WTC11 (cell line): ENCODE results near the gene SLC35F2. TPM values are rescaled to one million over a fixed set of nuclear protein-coding genes. Genes with fewer than 3 reads are reported as not detected.

Experiments used
- ATAC-seq: fragments of 200-7000 bp; cut with Tn5 transposase; 2 replicates; pipeline ENCODE4 v1.10.0; 2021; ENCODE audit warnings: mild to moderate bottlenecking, moderate library complexity
- CTCF ChIA-PET: fragments of 300-600 bp; sonication (Branson Sonifier 250); formaldehyde crosslinking; loops from one replicate; lab custom pipeline; 2021; ENCODE audit warnings: antibody characterized with exemption; lab: Charles Lee
- POLR2A ChIA-PET: fragments of 350-600 bp; sonication (Branson Sonifier 250); formaldehyde crosslinking; loops from one replicate; lab custom pipeline; 2021; ENCODE audit warnings: antibody characterized with exemption; lab: Charles Lee
- DNase-seq: peaks from one replicate; pipeline ENCODE4 v3.0.0; 2021; ENCODE audit warnings: low spot score
- H3K27ac Mint-ChIP-seq: 2 replicates; pipeline ENCODE4 v1.8.0; 2021; ENCODE audit warnings: mixed read lengths
- H3K27me3 Mint-ChIP-seq: 2 replicates; pipeline ENCODE4 v1.8.0; 2021; ENCODE audit warnings: low read depth, mild to moderate bottlenecking, moderate library complexity, mixed read lengths
- H3K36me3 Mint-ChIP-seq: 2 replicates; pipeline ENCODE4 v1.8.0; 2021; ENCODE audit warnings: mixed read lengths
- H3K4me1 Mint-ChIP-seq: 2 replicates; pipeline ENCODE4 v1.8.0; 2022; ENCODE audit warnings: mixed read lengths
- H3K4me3 Mint-ChIP-seq: 2 replicates; pipeline ENCODE4 v1.8.0; 2021; ENCODE audit warnings: mild to moderate bottlenecking, moderate library complexity, mixed read lengths
- H3K9me3 Mint-ChIP-seq: 2 replicates; pipeline ENCODE4 v1.8.0; 2021; ENCODE audit warnings: mixed read lengths
- CREB1 ChIP-seq: sonication (generic); formaldehyde crosslinking; IDR thresholded peaks from 2 replicates; pipeline ENCODE4 v1.8.0; 2023; ENCODE audit warnings: mild to moderate bottlenecking, missing genetic modification reagents
- E2F5 ChIP-seq: sonication (generic); formaldehyde crosslinking; IDR thresholded peaks from 2 replicates; pipeline ENCODE4 v1.8.1; 2022; ENCODE audit warnings: mild to moderate bottlenecking, moderate library complexity, missing genetic modification reagents
- FOXK1 ChIP-seq: sonication (generic); formaldehyde crosslinking; IDR thresholded peaks from 2 replicates; pipeline ENCODE4 v1.8.0; 2022; ENCODE audit warnings: mild to moderate bottlenecking, moderate library complexity, missing genetic modification reagents
- HMGA2 ChIP-seq: fragments of 250-450 bp; sonication (Bioruptor Pico); IDR thresholded peaks from 2 replicates; pipeline ENCODE4 v1.4.0; 2021; ENCODE audit warnings: mild to moderate bottlenecking, moderate library complexity
- JUN ChIP-seq: sonication (generic); formaldehyde crosslinking; IDR thresholded peaks from 2 replicates; pipeline ENCODE4 v1.8.0; 2023; ENCODE audit warnings: mild to moderate bottlenecking, missing genetic modification reagents
- MYBL2 ChIP-seq: sonication (generic); formaldehyde crosslinking; IDR thresholded peaks from 2 replicates; pipeline ENCODE4 v1.8.1; 2023; ENCODE audit warnings: mild to moderate bottlenecking, moderate library complexity, missing genetic modification reagents
- OVOL2 ChIP-seq: fragments of 250-450 bp; sonication (Bioruptor Pico); IDR thresholded peaks from 2 replicates; pipeline ENCODE4 v1.9.0; 2021; ENCODE audit warnings: mild to moderate bottlenecking, borderline replicate concordance
- SP1 ChIP-seq: sonication (generic); formaldehyde crosslinking; conservative IDR thresholded peaks from 2 replicates; pipeline ENCODE4 v1.8.1; 2022; ENCODE audit warnings: missing genetic modification reagents
- TCF7 ChIP-seq: sonication (generic); formaldehyde crosslinking; IDR thresholded peaks from 2 replicates; pipeline ENCODE4 v1.8.0; 2022; ENCODE audit warnings: mild to moderate bottlenecking, low read depth, missing genetic modification reagents, moderate library complexity
- TEAD1 ChIP-seq: sonication (generic); formaldehyde crosslinking; IDR thresholded peaks from 2 replicates; pipeline ENCODE4 v1.8.0; 2022; ENCODE audit warnings: mild to moderate bottlenecking, missing genetic modification reagents
- TEAD4 ChIP-seq: sonication (generic); formaldehyde crosslinking; IDR thresholded peaks from 2 replicates; pipeline ENCODE4 v1.8.0; 2022; ENCODE audit warnings: mild to moderate bottlenecking, missing genetic modification reagents
- USF2 ChIP-seq: sonication (generic); formaldehyde crosslinking; IDR thresholded peaks from 2 replicates; pipeline ENCODE4 v1.8.1; 2023; ENCODE audit warnings: mild to moderate bottlenecking, missing genetic modification reagents, moderate library complexity
- ZMAT4 ChIP-seq: fragments of 250-450 bp; sonication (Bioruptor Pico); IDR thresholded peaks from 2 replicates; pipeline ENCODE4 v1.9.0; 2021; ENCODE audit warnings: mild to moderate bottlenecking
- ZNF317 ChIP-seq: sonication (generic); formaldehyde crosslinking; IDR thresholded peaks from 2 replicates; pipeline ENCODE4 v1.8.1; 2023; ENCODE audit warnings: low read depth, mild to moderate bottlenecking, moderate library complexity, missing genetic modification reagents, borderline replicate concordance
- ZNF416 ChIP-seq: fragments of 250-450 bp; sonication (Bioruptor Pico); IDR thresholded peaks from 2 replicates; pipeline ENCODE4 v1.9.0; 2021; ENCODE audit warnings: mild to moderate bottlenecking, inconsistent platforms
- total RNA-seq: library from RNA; stranded (reverse); gene quantifications from 3 replicates; pipeline ENCODE4 v1.2.3, GENCODE V29; 2021
- TF ChIP-seq, protein P1 (sequence below): sonication (generic); formaldehyde crosslinking; IDR thresholded peaks from 2 replicates; pipeline ENCODE4 v1.8.0; 2023; ENCODE audit warnings: mild to moderate bottlenecking, missing genetic modification reagents
- TF ChIP-seq, protein P2 (sequence below): sonication (generic); formaldehyde crosslinking; IDR thresholded peaks from 2 replicates; pipeline ENCODE4 v1.8.1; 2022; ENCODE audit warnings: low read depth, mild to moderate bottlenecking, moderate library complexity, missing genetic modification reagents, borderline replicate concordance
- TF ChIP-seq, protein P3 (sequence below): sonication (generic); formaldehyde crosslinking; conservative IDR thresholded peaks from 2 replicates; pipeline ENCODE4 v1.8.1; 2022; ENCODE audit warnings: mild to moderate bottlenecking, missing genetic modification reagents

Gene SLC35F2
- total RNA-seq, 1 experiment from 2014 or later, result 27.1 TPM

- TF ChIP-seq ZNF416 (no peak), OVOL2 (CRISPR knock-in tag) (no peak), ZNF317 (CRISPR knock-in tag) (no peak), E2F5 (CRISPR knock-in tag) (no peak), JUN (CRISPR knock-in tag) (no peak)
- TF ChIP-seq, protein P1, sequence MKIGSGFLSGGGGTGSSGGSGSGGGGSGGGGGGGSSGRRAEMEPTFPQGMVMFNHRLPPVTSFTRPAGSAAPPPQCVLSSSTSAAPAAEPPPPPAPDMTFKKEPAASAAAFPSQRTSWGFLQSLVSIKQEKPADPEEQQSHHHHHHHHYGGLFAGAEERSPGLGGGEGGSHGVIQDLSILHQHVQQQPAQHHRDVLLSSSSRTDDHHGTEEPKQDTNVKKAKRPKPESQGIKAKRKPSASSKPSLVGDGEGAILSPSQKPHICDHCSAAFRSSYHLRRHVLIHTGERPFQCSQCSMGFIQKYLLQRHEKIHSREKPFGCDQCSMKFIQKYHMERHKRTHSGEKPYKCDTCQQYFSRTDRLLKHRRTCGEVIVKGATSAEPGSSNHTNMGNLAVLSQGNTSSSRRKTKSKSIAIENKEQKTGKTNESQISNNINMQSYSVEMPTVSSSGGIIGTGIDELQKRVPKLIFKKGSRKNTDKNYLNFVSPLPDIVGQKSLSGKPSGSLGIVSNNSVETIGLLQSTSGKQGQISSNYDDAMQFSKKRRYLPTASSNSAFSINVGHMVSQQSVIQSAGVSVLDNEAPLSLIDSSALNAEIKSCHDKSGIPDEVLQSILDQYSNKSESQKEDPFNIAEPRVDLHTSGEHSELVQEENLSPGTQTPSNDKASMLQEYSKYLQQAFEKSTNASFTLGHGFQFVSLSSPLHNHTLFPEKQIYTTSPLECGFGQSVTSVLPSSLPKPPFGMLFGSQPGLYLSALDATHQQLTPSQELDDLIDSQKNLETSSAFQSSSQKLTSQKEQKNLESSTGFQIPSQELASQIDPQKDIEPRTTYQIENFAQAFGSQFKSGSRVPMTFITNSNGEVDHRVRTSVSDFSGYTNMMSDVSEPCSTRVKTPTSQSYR, result no peak
Measured at GRCh38 chr11:107818491-107818890, 40.1 kb downstream of the SLC35F2 start (continued).

DNA sequence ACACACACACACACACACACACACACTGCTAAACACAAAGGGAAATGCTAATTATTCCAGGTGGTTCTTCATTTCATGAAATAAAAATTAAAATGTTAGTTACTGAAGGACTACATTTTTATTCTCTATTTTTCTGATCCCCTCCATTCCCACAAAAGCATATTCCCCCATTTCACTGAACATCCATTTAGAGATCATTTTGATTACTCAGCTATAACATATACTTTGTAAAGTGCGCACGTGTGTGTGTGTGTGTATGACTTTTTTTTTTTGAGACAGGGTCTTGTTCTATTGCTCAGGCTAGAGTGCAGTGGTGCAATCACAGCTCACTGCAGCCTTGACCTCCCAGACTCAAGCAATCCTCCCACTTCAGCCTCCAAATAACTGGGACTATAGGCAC lies 42.6 kb downstream of the SLC35F2 start:
- Mint-ChIP-seq H3K27me3 (no peaks in the 10 kb centered on the region), H3K4me1 (no peaks in the 10 kb centered on the region)
- TF ChIP-seq FOXK1, result no peak
- TF ChIP-seq, protein P2, sequence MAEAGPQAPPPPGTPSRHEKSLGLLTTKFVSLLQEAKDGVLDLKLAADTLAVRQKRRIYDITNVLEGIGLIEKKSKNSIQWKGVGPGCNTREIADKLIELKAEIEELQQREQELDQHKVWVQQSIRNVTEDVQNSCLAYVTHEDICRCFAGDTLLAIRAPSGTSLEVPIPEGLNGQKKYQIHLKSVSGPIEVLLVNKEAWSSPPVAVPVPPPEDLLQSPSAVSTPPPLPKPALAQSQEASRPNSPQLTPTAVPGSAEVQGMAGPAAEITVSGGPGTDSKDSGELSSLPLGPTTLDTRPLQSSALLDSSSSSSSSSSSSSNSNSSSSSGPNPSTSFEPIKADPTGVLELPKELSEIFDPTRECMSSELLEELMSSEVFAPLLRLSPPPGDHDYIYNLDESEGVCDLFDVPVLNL (CRISPR knock-in tag), result no peak
- TF ChIP-seq, protein P3, sequence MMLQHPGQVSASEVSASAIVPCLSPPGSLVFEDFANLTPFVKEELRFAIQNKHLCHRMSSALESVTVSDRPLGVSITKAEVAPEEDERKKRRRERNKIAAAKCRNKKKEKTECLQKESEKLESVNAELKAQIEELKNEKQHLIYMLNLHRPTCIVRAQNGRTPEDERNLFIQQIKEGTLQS (CRISPR knock-in tag), result no peak
- TF ChIP-seq TEAD4, result no peak
- TF ChIP-seq MYBL2 (CRISPR knock-in tag), result no peak
- no peak for TF ChIP-seq E2F5 (CRISPR knock-in tag)
- no peak for TF ChIP-seq SP1 (CRISPR knock-in tag)
- TF ChIP-seq USF2 (CRISPR knock-in tag), result no peak
- no peak for TF ChIP-seq TEAD1 (CRISPR knock-in tag)
- no peak for TF ChIP-seq CREB1
- no peak for TF ChIP-seq TCF7 (CRISPR knock-in tag)
- TF ChIP-seq HMGA2 (CRISPR knock-in tag), result no peak
- TF ChIP-seq ZMAT4 (CRISPR knock-in tag), result no peak
- TF ChIP-seq, all 79 proteins: peak for 0
- Mint-ChIP-seq H3K27ac (no peak overlapping the region), H3K36me3 (no peaks in the 10 kb centered on the region), H3K9me3 (peaks cover 4% of the 10 kb centered on the region; the same call in 1 of the 2 replicates), H3K4me3 (no peak overlapping the region)
- DNase-seq, result no peak
- ATAC-seq, result no peak
- CTCF ChIA-PET, result interaction anchor here (0.7 kb wide), 1 partner anchor 16 kb away, joined by 3 read pairs; no protein-coding TSS in a partner anchor
- POLR2A ChIA-PET, result no interaction called here
